Stimulated activated effector memory CD8-positive, alpha-beta T cell treated with anti-CD3 and anti-CD28 coated beads, Interleukin-12 subunit alpha, Interleukin-12 subunit beta, amount 100 ng/mL, for 72 hours (primary cell): ENCODE data around the gene BSN.

Experiments
- ATAC-seq: fragments of 150-1000 bp; cut with Tn5 transposase; 2 replicates; pipeline ENCODE4 v1.10.0; 2021
- DNase-seq, 2 donors: peaks; one replicate each; pipeline ENCODE4 v3.0.0; 2021 to 2022; ENCODE audit warnings: low spot score in 2 of 2
- H3K27ac Mint-ChIP-seq: one replicate; pipeline ENCODE4 v1.8.0; 2022; ENCODE audit warnings: mild to moderate bottlenecking, mixed read lengths
- H3K36me3 Mint-ChIP-seq: one replicate; pipeline ENCODE4 v1.8.0; 2022; ENCODE audit warnings: mild to moderate bottlenecking, mixed read lengths
- H3K4me1 Mint-ChIP-seq: one replicate; pipeline ENCODE4 v1.8.0; 2022; ENCODE audit warnings: mixed read lengths
- H3K4me3 Mint-ChIP-seq: one replicate; pipeline ENCODE4 v1.8.0; 2022; ENCODE audit warnings: mild to moderate bottlenecking, mixed read lengths
- H3K9me3 Mint-ChIP-seq: one replicate; pipeline ENCODE4 v1.8.0; 2022; ENCODE audit warnings: mixed read lengths

BSN gene

GRCh38 chr3:49648354-49649019 is 94.2 kb downstream of the BSN start:
- no peaks in the 10 kb centered on the region for H3K36me3 Mint-ChIP-seq
- peak overlapping the region; percentile 10 for H3K27ac Mint-ChIP-seq
- DNase-seq = no peak
- H3K9me3 Mint-ChIP-seq = no peaks in the 10 kb centered on the region
- H3K4me1 Mint-ChIP-seq = no peaks in the 10 kb centered on the region
- ATAC-seq = no peak
- no peak overlapping the region for H3K4me3 Mint-ChIP-seq

- H3K36me3 Mint-ChIP-seq = no peaks in the 10 kb centered on the region
- ATAC-seq (no peak), DNase-seq (no peak)
- H3K4me1 Mint-ChIP-seq = no peaks in the 10 kb centered on the region
- H3K27ac Mint-ChIP-seq = peak overlapping the region; percentile 10
- no peak overlapping the region for H3K4me3 Mint-ChIP-seq
- H3K9me3 Mint-ChIP-seq = no peaks in the 10 kb centered on the region
Measured at GRCh38 chr3:49649576-49649975, 95.3 kb downstream of the BSN start.

DNA sequence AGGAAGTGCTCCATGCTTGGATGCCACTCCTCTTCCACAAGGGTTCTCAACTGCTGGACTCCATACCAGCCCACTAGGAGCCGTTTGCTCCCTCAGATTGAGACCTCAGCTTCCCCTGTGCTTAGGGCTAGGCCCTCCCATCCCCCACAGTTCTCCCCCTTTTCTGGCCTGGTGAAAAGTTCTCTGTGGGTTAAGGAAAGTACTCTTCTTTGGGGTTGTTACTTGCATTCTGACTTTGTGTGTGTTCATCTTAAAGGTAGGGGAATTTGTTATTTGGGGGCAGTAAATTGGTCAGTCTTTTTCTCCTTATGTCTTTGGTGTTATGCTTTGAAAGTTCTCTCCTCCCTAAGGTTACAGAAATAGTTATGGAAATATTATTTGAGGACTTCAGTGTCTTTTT is 95.9 kb downstream of the BSN start:
- DNase-seq (no peak), ATAC-seq (no peak)
- no peak overlapping the region for H3K4me3 Mint-ChIP-seq
- no peaks in the 10 kb centered on the region for H3K4me1 Mint-ChIP-seq
- H3K9me3 Mint-ChIP-seq = no peaks in the 10 kb centered on the region
- H3K36me3 Mint-ChIP-seq = no peaks in the 10 kb centered on the region
- peak overlapping the region; percentile 10 for H3K27ac Mint-ChIP-seq

DNA sequence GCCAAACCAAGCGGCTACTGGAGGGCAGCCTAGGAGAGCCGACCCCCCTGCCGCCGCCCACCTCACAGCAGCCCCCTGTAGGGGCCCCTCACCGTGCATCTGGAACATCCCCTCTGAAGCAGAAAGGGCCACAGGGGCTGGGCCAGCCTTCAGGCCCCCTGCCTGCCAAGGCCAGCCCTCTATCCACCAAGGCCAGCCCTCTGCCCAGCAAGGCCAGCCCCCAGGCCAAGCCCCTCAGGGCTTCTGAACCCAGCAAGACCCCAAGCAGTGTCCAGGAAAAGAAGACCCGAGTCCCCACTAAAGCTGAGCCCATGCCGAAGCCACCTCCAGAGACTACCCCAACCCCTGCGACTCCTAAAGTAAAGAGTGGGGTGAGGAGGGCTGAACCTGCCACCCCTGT is 96.4 kb downstream of the BSN start:
- DNase-seq = no peak
- Mint-ChIP-seq H3K27ac (no peak overlapping the region), H3K36me3 (no peaks in the 10 kb centered on the region), H3K9me3 (no peaks in the 10 kb centered on the region), H3K4me3 (no peak overlapping the region), H3K4me1 (no peaks in the 10 kb centered on the region)
- no peak for ATAC-seq

DNA sequence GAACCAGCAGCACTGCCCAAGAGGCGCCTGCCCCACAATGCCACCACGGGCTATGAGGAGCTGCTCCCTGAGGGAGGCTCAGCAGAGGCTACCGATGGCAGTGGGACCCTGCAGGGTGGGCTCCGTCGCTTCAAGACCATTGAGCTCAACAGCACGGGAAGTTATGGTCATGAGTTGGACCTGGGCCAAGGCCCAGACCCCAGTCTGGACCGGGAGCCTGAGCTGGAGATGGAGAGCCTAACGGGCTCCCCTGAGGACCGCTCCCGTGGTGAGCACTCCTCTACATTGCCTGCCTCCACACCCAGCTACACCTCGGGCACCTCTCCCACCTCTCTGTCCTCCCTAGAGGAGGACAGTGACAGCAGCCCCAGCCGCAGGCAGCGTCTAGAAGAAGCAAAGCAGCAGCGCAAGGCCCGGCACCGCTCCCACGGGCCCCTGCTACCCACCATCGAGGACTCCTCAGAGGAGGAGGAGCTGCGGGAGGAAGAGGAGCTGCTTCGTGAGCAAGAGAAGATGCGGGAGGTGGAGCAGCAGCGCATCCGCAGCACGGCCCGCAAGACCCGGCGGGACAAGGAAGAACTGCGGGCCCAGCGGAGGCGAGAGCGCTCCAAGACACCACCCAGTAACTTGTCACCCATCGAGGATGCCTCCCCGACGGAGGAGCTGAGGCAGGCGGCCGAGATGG is 98.1 kb downstream of the BSN start:
- H3K9me3 Mint-ChIP-seq = no peaks in the 10 kb centered on the region
- no peak overlapping the region for H3K4me3 Mint-ChIP-seq
- no peaks in the 10 kb centered on the region for H3K36me3 Mint-ChIP-seq
- peaks cover 5% of the 10 kb centered on the region for H3K4me1 Mint-ChIP-seq
- H3K27ac Mint-ChIP-seq = no peak overlapping the region
- ATAC-seq = no peak
- no peak for DNase-seq

- H3K4me1 Mint-ChIP-seq = peaks cover 5% of the 10 kb centered on the region
Measured at GRCh38 chr3:49652903-49653415, 98.7 kb downstream of the BSN start.

DNA sequence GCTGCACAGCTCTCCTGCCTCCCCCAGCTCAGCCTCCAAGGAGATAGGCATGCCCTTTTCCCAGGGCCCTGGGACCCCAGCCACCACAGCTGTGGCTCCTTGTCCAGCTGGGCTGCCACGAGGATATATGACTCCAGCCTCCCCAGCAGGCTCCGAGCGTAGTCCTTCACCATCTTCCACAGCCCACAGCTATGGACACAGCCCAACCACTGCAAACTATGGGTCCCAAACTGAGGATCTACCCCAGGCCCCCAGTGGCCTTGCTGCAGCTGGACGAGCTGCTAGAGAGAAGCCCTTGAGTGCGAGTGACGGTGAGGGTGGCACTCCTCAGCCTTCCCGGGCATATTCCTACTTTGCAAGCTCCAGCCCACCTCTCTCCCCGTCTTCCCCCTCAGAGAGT is 99.3 kb downstream of the BSN start:
- ATAC-seq (no peak), DNase-seq (no peak)
- Mint-ChIP-seq H3K9me3 (no peaks in the 10 kb centered on the region), H3K36me3 (no peaks in the 10 kb centered on the region), H3K27ac (no peak overlapping the region), H3K4me1 (peaks cover 5% of the 10 kb centered on the region), H3K4me3 (no peak overlapping the region)

More at GRCh38 chr3:49652903-49653415, 98.7 kb downstream of the BSN start:
- no peak overlapping the region for H3K27ac Mint-ChIP-seq
- DNase-seq = no peak
- H3K4me3 Mint-ChIP-seq = no peak overlapping the region
- H3K9me3 Mint-ChIP-seq = no peaks in the 10 kb centered on the region
- ATAC-seq = no peak
- H3K36me3 Mint-ChIP-seq = no peaks in the 10 kb centered on the region

DNA sequence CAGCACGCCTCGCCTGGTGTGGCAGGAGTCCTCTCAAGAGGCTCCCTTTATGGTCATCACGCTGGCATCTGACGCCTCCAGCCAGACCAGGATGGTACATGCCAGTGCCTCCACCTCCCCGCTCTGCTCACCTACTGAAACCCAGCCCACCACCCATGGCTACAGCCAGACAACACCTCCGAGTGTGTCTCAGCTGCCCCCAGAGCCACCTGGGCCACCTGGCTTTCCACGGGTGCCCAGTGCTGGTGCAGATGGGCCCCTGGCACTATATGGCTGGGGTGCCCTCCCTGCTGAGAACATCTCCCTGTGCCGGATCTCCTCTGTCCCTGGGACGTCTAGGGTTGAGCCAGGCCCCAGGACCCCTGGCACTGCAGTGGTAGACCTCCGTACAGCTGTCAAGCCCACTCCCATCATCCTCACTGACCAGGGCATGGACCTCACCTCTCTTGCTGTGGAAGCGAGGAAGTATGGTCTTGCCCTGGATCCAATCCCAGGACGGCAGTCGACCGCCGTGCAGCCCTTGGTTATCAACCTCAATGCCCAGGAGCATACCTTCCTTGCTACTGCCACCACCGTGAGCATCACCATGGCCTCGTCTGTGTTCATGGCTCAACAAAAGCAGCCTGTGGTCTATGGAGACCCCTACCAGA is 100.0 kb downstream of the BSN start:
- Mint-ChIP-seq H3K9me3 (no peaks in the 10 kb centered on the region), H3K27ac (no peak overlapping the region), H3K36me3 (no peaks in the 10 kb centered on the region), H3K4me3 (no peak overlapping the region), H3K4me1 (peaks cover 5% of the 10 kb centered on the region)
- ATAC-seq (no peak), DNase-seq (no peak)

DNA sequence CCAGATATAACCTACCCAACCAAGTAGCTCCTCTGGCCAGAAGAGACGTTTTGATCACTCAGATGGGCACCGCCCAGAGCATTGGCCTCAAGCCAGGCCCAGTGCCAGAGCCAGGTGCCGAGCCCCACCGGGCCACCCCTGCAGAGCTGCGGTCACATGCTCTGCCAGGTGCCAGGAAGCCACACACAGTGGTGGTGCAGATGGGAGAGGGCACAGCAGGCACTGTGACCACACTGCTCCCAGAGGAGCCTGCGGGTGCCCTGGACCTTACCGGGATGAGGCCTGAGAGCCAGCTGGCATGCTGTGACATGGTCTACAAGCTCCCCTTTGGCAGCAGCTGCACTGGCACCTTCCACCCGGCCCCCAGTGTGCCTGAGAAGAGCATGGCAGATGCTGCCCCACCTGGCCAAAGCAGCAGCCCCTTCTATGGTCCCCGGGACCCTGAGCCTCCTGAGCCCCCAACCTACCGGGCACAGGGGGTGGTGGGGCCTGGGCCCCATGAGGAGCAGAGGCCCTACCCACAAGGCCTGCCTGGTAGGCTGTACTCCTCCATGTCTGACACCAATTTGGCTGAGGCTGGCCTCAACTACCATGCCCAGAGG is 100.8 kb downstream of the BSN start:
- H3K36me3 Mint-ChIP-seq = no peaks in the 10 kb centered on the region
- no peak overlapping the region for H3K4me3 Mint-ChIP-seq
- H3K9me3 Mint-ChIP-seq = no peaks in the 10 kb centered on the region
- H3K27ac Mint-ChIP-seq = no peak overlapping the region
- DNase-seq (no peak), ATAC-seq (no peak)
- H3K4me1 Mint-ChIP-seq = peaks cover 5% of the 10 kb centered on the region

DNA sequence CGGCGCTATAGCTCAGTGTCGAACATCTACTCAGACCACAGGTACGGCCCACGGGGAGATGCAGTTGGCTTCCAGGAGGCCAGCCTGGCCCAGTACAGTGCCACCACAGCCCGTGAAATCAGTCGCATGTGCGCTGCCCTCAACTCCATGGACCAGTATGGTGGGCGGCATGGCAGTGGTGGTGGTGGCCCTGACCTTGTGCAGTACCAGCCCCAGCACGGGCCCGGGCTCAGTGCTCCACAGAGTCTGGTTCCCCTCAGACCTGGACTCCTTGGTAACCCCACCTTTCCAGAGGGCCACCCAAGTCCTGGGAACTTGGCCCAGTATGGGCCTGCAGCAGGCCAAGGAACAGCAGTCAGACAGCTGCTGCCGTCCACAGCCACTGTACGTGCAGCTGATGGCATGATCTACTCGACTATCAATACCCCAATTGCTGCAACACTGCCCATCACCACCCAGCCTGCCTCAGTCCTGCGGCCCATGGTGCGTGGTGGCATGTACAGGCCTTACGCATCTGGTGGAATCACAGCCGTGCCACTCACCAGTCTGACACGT is 101.5 kb downstream of the BSN start:
- H3K4me3 Mint-ChIP-seq = no peak overlapping the region
- no peak overlapping the region for H3K27ac Mint-ChIP-seq
- no peak for DNase-seq
- H3K4me1 Mint-ChIP-seq = peaks cover 5% of the 10 kb centered on the region
- ATAC-seq = no peak
- no peaks in the 10 kb centered on the region for H3K36me3 Mint-ChIP-seq
- no peaks in the 10 kb centered on the region for H3K9me3 Mint-ChIP-seq

- Mint-ChIP-seq H3K4me3 (no peak overlapping the region), H3K36me3 (no peaks in the 10 kb centered on the region), H3K27ac (no peak overlapping the region)
Measured at GRCh38 chr3:49656541-49657112, 102.3 kb downstream of the BSN start.

DNA sequence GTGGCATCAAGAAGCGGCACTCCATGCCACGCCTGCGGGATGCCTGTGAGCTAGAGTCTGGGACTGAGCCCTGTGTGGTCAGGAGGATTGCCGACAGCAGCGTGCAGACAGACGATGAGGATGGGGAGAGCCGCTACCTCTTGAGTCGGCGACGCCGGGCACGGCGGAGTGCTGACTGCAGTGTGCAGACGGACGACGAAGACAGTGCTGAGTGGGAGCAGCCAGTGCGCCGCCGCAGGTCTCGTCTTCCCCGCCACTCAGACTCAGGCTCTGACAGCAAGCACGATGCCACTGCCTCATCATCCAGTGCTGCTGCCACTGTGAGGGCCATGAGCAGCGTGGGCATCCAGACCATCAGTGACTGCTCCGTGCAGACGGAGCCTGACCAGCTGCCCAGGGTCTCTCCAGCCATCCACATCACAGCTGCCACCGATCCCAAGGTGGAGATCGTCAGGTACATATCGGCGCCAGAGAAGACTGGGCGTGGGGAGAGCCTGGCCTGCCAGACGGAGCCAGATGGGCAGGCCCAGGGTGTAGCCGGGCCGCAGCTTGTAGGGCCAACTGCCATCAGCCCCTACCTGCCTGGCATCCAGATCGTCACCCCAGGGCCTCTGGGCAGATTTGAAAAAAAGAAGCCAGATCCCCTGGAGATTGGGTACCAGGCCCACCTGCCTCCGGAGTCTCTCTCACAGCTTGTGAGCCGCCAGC is 103.1 kb downstream of the BSN start:
- Mint-ChIP-seq H3K9me3 (no peaks in the 10 kb centered on the region), H3K36me3 (no peaks in the 10 kb centered on the region), H3K4me3 (no peak overlapping the region), H3K27ac (no peak overlapping the region), H3K4me1 (peaks cover 5% of the 10 kb centered on the region)
- DNase-seq (no peak), ATAC-seq (no peak)

More at GRCh38 chr3:49656541-49657112, 102.3 kb downstream of the BSN start:
- H3K4me1 Mint-ChIP-seq = peaks cover 5% of the 10 kb centered on the region
- DNase-seq (no peak), ATAC-seq (no peak)
- no peaks in the 10 kb centered on the region for H3K9me3 Mint-ChIP-seq

GRCh38 chr3:49658711-49659110 is 104.4 kb downstream of the BSN start:
- Mint-ChIP-seq H3K4me1 (peaks cover 5% of the 10 kb centered on the region), H3K4me3 (no peak overlapping the region), H3K27ac (no peak overlapping the region), H3K36me3 (no peaks in the 10 kb centered on the region), H3K9me3 (no peaks in the 10 kb centered on the region)
- DNase-seq = no peak
- no peak for ATAC-seq

DNA sequence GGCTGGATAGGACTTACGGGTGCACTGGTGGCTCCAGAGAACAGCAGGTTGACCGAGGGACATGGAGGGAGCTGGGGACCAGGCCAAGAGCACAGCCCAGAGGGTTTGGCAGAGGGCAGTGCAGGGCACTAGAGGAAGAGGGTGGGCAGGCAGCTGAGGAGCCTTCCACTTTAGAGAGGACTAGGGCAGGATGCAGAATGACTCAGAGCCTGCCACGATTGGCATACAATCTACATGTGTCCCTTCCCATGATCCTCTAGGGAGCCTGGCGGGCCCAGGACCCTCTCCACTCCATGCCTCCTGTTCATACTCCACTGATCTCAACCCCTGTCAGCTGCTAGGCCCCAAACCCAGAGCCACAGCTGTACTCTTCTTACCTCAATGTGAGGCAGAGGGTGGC is 105.5 kb downstream of the BSN start:
- Mint-ChIP-seq H3K4me1 (peaks cover 5% of the 10 kb centered on the region), H3K36me3 (no peaks in the 10 kb centered on the region), H3K4me3 (no peak overlapping the region), H3K9me3 (no peaks in the 10 kb centered on the region), H3K27ac (no peak overlapping the region)
- no peak for ATAC-seq
- no peak for DNase-seq
